MM.1S (cell line): Measurements from ENCODE around the gene EMSY.

Source experiments
- DNase-seq: peaks from one replicate; pipeline ENCODE4 v3.0.0-alpha.2; 2015
- H2AFZ ChIP-seq: fragments of 300-600 bp; sonication (generic); 2 replicates; pipeline ENCODE4 v1.6.0; 2016; ENCODE audit warnings: antibody characterized with exemption, low read length
- H3F3A ChIP-seq: fragments of 300-600 bp; sonication (generic); 2 replicates; pipeline ENCODE4 v1.6.1; 2016; ENCODE audit warnings: mild to moderate bottlenecking, antibody characterized with exemption, low read length, moderate library complexity, mixed read lengths; ENCODE audit not compliant: insufficient read depth
- H3K27ac ChIP-seq: fragments of 300-600 bp; sonication (generic); 2 replicates; pipeline ENCODE4 v1.5.1; 2016; ENCODE audit warnings: mild to moderate bottlenecking, low read length
- H3K27me3 ChIP-seq: fragments of 300-600 bp; sonication (generic); replicated peaks from 2 replicates; pipeline ENCODE4 v1.6.0; 2016; ENCODE audit warnings: low read length; ENCODE audit not compliant: insufficient read depth
- H3K36me3 ChIP-seq: fragments of 300-600 bp; sonication (generic); replicated peaks from 2 replicates; pipeline ENCODE4 v1.6.1; 2016; ENCODE audit warnings: mild to moderate bottlenecking, low read length, mixed read lengths; ENCODE audit not compliant: insufficient read depth
- H3K4me1 ChIP-seq: fragments of 300-600 bp; sonication (generic); 2 replicates; pipeline ENCODE4 v1.6.1; 2016; ENCODE audit warnings: low read length, mixed read lengths
- H3K4me2 ChIP-seq: fragments of 300-600 bp; sonication (generic); 2 replicates; pipeline ENCODE4 v1.6.0; 2016; ENCODE audit warnings: low read depth, low read length
- H3K4me3 ChIP-seq: fragments of 300-600 bp; sonication (generic); 2 replicates; pipeline ENCODE4 v1.5.1; 2016; ENCODE audit warnings: low read length, mixed read lengths
- H3K79me2 ChIP-seq: fragments of 300-600 bp; sonication (generic); 2 replicates; pipeline ENCODE4 v1.6.1; 2016; ENCODE audit warnings: mixed run types, low read length, mixed read lengths
- H3K9ac ChIP-seq: fragments of 300-600 bp; sonication (generic); 2 replicates; pipeline ENCODE4 v1.6.1; 2016; ENCODE audit warnings: low read length, mixed read lengths
- H3K9me2 ChIP-seq: fragments of 300-600 bp; sonication (generic); replicated peaks from 2 replicates; pipeline ENCODE4 v1.6.1; 2016; ENCODE audit warnings: mild to moderate bottlenecking, low read length, mixed read lengths; ENCODE audit not compliant: insufficient read depth
- H3K9me3 ChIP-seq: fragments of 300-600 bp; sonication (generic); replicated peaks from 2 replicates; pipeline ENCODE4 v1.6.1; 2016; ENCODE audit warnings: mild to moderate bottlenecking, low read length, mixed read lengths; ENCODE audit not compliant: insufficient read depth
- H4K20me1 ChIP-seq: fragments of 300-600 bp; sonication (generic); 2 replicates; pipeline ENCODE4 v1.6.1; 2016; ENCODE audit warnings: mild to moderate bottlenecking, low read length, moderate library complexity, mixed read lengths; ENCODE audit not compliant: insufficient read depth
- CTCF ChIP-seq: fragments of 300-600 bp; sonication (generic); IDR thresholded peaks from 2 replicates; pipeline ENCODE4 v1.5.1; 2016; ENCODE audit warnings: antibody characterized with exemption, low read length, mixed read lengths
- EZH2 ChIP-seq: fragments of 300-600 bp; sonication (generic); optimal IDR thresholded peaks from 2 replicates; pipeline ENCODE3; 2017; ENCODE audit warnings: low read depth, mild to moderate bottlenecking, antibody characterized with exemption, low read length, mixed read lengths
- EZH2phosphoT487 ChIP-seq: fragments of 300-600 bp; sonication (generic); IDR thresholded peaks from 2 replicates; pipeline ENCODE4 v1.6.1; 2018; ENCODE audit warnings: antibody characterized with exemption, low read length

EMSY gene

GRCh38 chr11:76601724-76602123 lies 156.9 kb downstream of the EMSY start:
- H3K4me1 ChIP-seq = no peaks in the 10 kb centered on the region
- no peak overlapping the region for H3K9ac ChIP-seq
- H3F3A ChIP-seq = no peaks in the 10 kb centered on the region
- no peak overlapping the region for H3K27ac ChIP-seq
- no peaks in the 10 kb centered on the region for H4K20me1 ChIP-seq
- no peaks in the 10 kb centered on the region for H3K9me2 ChIP-seq
- no peaks in the 10 kb centered on the region for H3K27me3 ChIP-seq
- no peaks in the 10 kb centered on the region for H3K79me2 ChIP-seq
- H2AFZ ChIP-seq = no peak overlapping the region
- H3K4me2 ChIP-seq = no peak overlapping the region
- TF ChIP-seq CTCF (no peak), EZH2phosphoT487 (no peak), EZH2 (no peak)
- no peak for DNase-seq
- H3K36me3 ChIP-seq = no peaks in the 10 kb centered on the region
- no peak overlapping the region for H3K4me3 ChIP-seq
- H3K9me3 ChIP-seq = no peaks in the 10 kb centered on the region

- Histone ChIP-seq H3F3A (no peaks in the 10 kb centered on the region), H3K79me2 (no peaks in the 10 kb centered on the region), H3K4me1 (no peaks in the 10 kb centered on the region), H4K20me1 (no peaks in the 10 kb centered on the region), H3K9me3 (no peaks in the 10 kb centered on the region), H3K27me3 (no peaks in the 10 kb centered on the region), H3K9ac (no peak overlapping the region), H3K36me3 (no peaks in the 10 kb centered on the region), H3K27ac (no peak overlapping the region), H2AFZ (no peak overlapping the region), H3K4me3 (no peak overlapping the region), H3K9me2 (no peaks in the 10 kb centered on the region), H3K4me2 (no peak overlapping the region)
- no peak for DNase-seq
- TF ChIP-seq EZH2 = no peak
- TF ChIP-seq CTCF = no peak
- no peak for TF ChIP-seq EZH2phosphoT487
Measured at GRCh38 chr11:76602431-76602861, 157.6 kb downstream of the EMSY start.
